KBM-7 (cell line): ENCODE data around the gene ULK4.

ENCODE experiments used
- DNase-seq: peaks from one replicate; pipeline ENCODE4 v3.0.0-alpha.2; 2015
- in situ Hi-C: fragments of 300-500 bp; cut with MboI; formaldehyde crosslinking; loops from 2 replicates; pipeline ENCODE4 v1.14.3; 2020; ENCODE audit warnings: low sequenced_read_pairs, low pct_unique_long_range_greater_than_20kb, mixed read lengths

ULK4 gene

DNA sequence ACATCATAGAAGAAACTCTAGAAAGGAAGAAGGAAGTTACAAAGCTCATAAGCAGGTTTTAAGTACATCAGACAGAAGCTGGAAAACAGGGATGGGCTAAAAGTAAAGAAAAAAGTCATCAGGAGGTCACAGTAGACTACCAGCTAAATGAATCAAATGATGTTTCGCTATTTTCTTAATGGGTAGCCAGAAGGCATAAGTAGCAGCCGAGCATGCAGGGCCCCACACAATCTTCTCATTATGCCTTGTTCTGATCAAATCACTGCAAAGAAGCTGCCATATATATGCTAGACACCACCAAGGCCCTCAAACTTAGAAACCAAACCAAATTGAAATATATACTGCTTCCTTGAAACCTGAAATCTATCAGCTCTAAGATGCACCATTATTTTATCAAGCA, 349.1 kb downstream of the ULK4 start:
- DNase-seq: no peak
- in situ Hi-C loops: no loop called here

DNA sequence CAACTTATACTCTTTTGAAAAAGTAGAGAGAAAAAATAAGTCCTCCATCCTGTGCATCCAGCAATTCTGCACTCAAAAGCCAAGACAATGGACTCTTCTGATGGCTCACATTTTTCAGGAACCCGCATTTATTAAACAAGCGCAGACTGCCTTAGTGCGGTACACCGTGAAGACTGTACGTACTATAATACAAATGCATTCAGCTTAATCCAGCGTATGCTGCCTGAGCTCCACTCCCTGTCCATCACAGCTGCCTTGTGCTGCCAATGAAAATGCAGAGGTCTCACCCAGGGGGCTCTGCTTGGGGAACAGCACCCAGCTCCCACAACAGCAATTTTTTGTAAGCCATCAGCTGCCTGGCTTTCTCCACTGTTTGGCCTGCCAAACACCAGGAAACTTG, 350.9 kb downstream of the ULK4 start:
- in situ Hi-C loops: no loop called here
- no peak for DNase-seq

DNA sequence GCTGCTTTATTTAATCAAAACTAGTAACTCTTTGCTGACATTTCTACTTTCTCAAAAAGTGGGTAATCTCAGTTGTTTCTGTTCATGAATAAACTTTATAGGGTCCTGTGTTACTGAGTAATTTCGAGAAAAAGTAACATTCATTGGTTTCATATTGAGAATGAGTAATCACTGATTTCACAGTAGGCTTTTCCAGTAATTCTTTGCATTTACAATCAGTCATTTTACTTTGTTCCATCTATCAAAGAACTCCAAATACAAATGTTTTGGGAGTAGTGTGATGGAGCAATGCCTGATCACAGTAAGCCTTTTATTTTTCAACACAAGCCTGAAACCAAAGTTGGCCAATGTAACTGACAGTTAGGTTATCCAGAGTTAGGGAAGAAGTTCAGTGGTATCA, 353.6 kb downstream of the ULK4 start:
- in situ Hi-C loops: no loop called here
- no peak for DNase-seq

DNA sequence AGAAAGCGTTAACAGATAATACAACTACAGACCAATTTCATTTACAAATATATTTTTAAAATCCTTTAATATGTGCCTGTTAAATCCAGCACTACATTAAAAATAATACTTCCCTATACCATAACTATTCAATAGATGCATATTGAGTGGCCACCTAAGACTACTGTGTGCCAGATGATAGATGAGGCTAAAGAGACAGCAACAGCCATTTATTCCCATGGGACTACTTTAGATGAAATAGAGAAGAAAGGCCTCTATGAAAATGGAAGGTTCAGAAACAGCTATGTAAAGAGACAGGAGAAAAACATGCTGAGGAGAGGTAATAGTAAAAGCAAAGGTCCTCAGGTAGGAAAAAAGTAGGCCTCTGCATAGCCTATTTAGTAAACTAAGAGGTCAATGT, 358.1 kb downstream of the ULK4 start:
- no peak for DNase-seq
- in situ Hi-C loops: no loop called here

DNA sequence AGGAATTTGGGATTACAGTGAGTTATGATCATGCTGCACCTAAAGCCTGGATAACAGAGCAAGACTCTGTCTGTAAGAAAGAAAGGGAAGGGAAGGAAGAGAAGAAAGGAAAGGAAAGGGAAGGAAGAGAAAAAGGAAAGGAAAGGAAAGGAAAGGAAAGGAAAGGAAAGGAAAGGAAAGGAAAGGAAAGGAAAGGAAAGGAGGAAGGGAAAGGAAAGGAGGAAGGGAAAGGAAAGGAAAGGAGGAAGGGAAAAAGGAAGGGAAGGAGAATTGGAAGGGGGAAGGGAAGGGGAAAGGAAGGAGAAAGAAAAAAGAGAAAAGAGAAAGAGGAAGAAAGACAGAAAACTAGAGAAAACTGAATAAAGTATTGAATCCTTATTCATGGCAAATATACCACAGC, 359.8 kb downstream of the ULK4 start:
- in situ Hi-C loops: no loop called here
- no peak for DNase-seq

DNA sequence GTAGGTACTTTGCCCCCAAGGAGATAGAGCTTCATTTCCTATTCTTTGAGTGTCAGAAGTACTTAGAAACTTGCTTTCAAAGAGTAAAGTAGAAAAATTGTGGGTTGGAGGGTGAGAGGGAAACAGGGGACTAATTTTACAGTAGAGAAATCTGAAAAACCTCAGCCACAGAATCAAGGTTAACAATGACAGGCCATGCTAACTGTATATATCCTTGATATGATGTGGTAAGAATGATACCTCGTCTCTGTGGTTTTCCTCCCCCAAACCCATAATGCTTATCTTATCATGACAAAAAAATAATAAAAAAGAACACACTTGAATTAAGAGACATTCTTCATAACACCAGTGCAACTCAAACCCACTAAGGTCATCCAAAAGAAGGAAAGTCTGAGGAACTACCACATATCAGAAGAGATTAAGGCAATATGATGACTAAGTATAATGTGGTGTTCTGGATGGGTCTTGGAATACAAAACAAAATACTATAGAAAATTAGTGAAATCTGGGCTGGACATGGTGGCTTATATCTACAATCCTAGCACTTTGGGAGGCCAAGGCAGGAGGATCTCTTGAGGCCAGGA, 360.4 kb downstream of the ULK4 start:
- in situ Hi-C loops: no loop called here

DNA sequence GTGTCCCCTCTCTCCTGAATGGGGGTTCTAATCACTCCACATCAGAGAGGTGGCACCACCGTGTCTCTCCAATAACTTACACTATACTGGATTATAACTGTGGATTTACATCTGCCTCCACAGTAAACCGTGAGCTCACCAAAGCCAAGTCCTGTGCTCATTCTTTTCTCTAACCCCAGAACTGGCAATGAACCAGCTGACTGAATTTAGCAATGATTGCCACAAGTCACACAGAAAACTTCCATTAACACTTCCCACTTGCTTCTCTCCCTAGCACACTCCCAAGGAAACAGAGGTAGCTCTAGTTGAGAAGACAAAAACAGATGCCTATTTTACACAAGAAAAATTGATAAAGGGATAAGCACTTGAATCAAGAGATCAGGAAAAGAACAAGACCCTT, 361.3 kb downstream of the ULK4 start:
- no peak for DNase-seq
- in situ Hi-C loops: no loop called here

More for the DNA sequence above, 360.4 kb downstream of the ULK4 start:
- DNase-seq: peak; percentile 16

DNA sequence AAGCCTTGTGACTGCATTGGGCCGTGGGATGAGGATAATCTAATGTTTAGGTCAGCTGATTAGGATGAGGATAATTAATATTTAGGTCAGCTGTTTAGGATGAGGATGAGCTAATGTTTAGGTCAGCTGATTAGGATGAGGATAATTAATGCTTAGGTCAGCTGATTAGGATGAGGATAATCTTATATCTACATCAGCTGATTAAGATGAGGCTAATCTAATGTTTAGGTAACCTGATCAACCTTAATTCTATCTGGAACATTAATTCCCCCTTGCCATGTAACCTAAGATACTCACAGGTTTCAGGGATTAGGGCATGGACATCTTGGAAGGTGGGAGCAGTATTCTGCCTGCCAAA, 362.8 kb downstream of the ULK4 start:
- in situ Hi-C loops: no loop called here
- DNase-seq: no peak

DNA sequence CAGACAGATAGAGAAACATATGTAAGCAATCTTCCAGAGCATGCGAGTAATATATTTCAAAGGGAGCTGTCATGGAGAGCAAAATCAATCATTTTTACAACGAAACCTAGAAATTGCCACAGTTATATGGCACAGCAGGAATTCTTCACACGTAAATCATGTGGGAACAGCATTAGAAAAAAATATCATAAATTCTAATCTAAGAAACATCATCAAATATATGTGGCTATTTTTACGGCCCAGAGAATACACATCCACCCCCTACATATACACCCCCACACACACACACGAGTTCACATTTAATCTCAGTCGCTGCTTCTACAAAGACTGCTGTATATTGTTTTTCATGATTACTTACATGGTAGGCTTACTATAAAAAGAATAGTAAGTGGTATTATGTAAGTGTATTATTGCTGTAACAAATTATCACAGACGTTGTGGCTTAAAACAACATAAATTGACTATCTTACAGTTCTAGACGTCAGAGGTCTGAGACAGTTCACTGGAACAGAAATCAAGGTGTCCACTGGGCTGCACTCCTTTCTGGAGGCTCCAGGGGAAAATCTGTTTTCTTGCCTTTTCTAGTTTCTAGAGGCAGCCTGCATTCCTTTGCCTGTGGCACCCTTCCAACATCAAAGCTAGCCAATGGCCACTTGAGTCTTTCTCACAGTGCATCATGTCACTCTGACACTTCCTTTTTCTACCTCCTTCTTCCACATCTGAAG, 363.3 kb downstream of the ULK4 start:
- in situ Hi-C loops: no loop called here
- DNase-seq: no peak

GRCh38 chr3:41593774-41594173, 368.1 kb downstream of the ULK4 start:
- DNase-seq: no peak
- in situ Hi-C loops: no loop called here

- in situ Hi-C loops: no loop called here
- no peak for DNase-seq
Observed at GRCh38 chr3:41592753-41593510, 369.0 kb downstream of the ULK4 start.

GRCh38 chr3:41583014-41583413, 378.9 kb downstream of the ULK4 start:
- DNase-seq: no peak

GRCh38 chr3:41581700-41582099, 380.2 kb downstream of the ULK4 start:
- DNase-seq: no peak
- in situ Hi-C loops: no loop called here

More at GRCh38 chr3:41583014-41583413, 378.9 kb downstream of the ULK4 start:
- in situ Hi-C loops: no loop called here

GRCh38 chr3:41580274-41580959, 381.5 kb downstream of the ULK4 start:
- no peak for DNase-seq
- in situ Hi-C loops: no loop called here

DNA sequence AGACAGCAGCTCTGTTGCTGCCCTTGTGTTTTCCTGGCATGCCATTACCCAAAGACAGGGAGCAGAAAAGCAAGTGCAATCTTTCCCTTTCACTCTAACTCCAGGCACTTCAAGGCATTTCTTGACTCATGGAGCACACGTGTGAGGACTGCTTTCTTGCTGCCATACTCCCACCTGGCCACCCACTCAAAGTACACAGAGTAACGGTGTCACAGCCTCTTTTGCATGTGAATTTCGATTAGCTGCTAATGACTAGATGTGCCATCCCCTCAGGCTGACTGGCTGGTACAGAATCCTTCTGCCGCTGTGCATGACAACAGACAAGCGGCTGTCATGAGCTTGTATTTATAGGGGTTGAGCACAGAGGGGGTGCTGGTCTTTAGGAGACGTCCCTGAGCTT, 382.0 kb downstream of the ULK4 start:
- DNase-seq: no peak
- in situ Hi-C loops: no loop called here

DNA sequence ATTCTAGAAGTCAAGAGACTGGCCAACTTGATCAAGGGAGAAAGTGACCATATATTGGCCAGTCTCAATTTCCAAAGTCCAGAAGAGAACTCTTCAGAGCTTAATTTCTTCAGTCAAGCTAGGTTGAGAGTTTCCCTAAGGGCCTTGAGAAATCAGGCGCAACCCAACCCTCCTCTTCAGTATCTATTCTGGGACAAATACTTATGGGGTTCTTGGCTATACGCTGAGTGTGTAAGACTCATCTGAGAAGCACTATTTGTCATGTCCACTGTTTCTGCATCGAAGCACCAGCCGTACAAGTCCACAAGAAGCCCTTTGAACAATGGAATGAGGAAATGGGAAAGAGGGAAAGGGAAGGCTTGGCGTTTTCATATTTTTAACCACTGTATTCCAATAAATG, 383.1 kb downstream of the ULK4 start:
- DNase-seq: no peak
- in situ Hi-C loops: no loop called here

- in situ Hi-C loops: no loop called here
- no peak for DNase-seq
Observed at GRCh38 chr3:41575724-41576123, 386.2 kb downstream of the ULK4 start.

DNA sequence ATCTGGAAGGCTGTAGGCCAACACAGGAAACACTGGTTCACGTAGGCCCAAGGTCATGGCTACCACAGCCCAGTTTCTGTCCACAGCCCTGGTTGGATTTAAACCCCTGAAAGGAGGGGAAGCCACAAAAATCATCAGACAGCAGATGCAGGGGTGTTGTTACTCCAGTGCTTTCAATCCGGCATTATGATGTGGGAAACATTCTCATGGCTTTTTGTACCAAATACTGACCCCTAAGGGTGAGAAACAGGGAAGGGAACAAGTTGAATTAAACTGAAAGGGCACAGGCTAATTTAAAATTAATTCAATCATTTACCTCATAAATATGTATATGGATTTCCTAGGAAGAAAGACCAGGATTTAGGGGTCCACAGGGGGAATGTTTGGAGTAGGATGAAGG, 387.0 kb downstream of the ULK4 start:
- in situ Hi-C loops: no loop called here
- DNase-seq: no peak

DNA sequence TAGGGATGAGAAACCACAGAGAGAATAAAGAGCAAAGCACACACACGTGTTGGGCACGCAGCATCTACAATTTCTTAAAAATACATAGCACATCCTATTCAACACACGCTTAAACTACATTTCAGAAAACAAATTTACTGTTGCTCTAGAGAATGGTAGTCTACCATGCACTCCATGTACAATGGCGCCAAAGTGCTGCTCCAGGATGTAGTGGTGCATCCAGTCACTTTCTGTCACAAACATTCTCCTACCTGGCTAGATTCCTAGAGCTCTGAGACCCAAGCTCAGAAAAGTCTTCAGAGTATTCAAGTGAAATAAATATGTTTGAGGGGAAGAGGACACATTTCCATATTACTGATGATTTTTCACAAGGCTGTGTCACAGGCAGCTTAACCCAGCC, 388.3 kb downstream of the ULK4 start:
- in situ Hi-C loops: no loop called here
- no peak for DNase-seq

DNA sequence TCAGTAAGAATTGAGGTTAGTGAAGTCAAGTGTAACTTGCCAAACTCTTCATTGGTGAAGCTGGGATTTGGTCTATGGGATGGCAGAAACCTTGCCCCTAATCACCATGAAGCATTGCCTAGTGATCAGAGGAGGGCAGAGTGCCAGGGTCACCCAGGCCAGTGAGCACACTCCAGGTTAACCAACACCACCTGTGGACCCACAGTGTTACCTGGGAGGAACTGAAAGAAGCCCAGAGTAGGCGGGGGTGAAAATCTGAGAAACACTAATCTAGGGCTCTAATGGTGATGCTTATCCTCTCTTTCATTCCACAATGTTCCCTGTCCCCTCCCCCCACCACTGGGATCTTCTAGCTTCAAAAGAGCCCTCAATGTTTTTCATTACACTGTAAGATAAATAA, 389.8 kb downstream of the ULK4 start:
- in situ Hi-C loops: no loop called here
- no peak for DNase-seq
